Stimulated activated CD8-positive, alpha-beta memory T cell treated with anti-CD3 and anti-CD28 coated beads, Interleukin-15, amount 100 ng/mL, for 4 hours (primary cell): ENCODE measurements around the gene TMC6.
"Not testable (repeated sequence)": the region's sequence is repeated elsewhere in the genome, so short reads cannot be mapped to it uniquely, and the experiment has no call there.

ENCODE experiments used
- DNase-seq, 2 donors: peaks; one replicate each; pipeline ENCODE4 v3.0.0-alpha.2; 2020; ENCODE audit warnings: low read depth in 2 of 2

TMC6 gene

DNA sequence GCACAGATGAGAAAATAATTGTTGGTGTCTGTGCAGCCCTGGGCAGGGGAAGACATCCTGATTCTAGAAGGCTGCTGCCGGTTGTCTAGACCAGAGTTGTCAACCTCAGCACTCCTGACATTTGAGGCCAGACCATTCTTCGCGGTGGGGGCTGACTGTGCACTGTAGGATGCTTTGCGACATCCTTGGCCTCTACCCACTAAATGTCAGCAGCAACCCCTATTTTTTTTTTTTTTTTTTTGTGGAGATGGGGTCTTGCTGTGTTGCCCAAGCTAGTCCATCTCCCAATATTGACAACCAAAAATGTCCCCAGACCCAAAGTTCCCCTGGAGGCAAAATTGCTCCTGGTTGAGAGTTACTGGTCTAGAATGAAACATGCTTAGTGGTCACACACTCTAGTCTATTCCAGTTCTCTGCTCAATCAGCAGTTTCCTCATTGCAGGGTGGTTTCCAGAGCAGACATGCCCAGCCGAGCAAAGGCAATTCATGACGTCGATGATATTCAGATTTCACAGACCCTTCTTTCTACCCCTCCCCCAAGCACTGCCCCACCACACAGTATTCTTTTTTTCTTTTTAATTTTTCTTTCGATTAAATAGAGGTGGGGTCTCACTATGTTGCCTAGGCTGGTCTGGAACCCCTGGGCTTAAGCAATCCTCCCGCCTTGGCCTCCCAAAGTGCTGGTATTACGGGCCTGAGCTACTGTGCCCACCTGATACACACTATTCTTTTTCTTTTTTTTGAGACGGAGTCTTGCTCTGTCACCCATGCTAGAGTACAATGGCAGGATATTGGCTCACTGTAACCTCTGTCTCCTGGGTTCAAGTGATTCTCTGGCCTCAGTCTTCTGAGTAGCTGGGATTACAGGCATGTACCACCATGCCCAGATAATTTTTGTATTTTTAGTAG is 26.6 kb upstream of the TMC6 start:
- DNase-seq, result no peak

GRCh38 chr17:78151514-78152008 is 23.0 kb upstream of the TMC6 start:
- DNase-seq, result no peak

DNA sequence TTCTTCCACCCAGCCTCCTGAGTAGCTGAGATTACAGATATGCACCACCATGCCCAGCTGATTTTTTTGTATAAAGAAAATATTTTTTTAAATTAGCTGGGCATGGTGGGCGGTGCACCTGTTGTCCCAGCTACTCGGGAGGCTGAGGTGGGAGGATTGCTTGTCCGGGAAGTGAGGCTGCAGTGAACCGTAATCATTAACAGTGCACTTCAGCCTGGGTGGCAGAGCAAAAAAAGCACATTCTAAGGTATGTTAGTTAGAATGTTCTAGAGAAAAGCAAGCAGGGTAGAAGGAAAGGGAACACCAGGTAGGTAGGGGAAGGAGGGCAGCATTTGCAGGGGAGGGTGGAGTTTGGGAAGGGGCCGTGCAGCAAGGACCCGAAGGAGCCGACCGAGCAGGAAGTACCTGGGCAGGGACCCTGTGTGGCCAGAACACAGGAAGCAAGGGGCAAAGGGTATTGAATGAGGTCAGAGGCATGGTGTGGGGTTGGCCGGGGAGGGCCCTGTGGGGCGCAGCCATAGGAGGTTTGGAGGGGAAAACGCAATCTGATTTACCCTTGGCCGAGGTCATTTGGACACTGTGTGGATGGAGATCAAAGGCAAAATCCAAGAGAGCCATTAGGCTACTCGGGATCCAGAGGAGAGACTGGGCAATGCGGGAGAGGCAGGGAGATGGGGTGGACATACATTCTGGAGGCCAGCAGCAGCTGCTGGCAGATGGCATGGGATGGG is 19.9 kb upstream of the TMC6 start:
- DNase-seq, result no peak

- no peak for DNase-seq
Measured at GRCh38 chr17:78147315-78147998, 18.9 kb upstream of the TMC6 start.

DNA sequence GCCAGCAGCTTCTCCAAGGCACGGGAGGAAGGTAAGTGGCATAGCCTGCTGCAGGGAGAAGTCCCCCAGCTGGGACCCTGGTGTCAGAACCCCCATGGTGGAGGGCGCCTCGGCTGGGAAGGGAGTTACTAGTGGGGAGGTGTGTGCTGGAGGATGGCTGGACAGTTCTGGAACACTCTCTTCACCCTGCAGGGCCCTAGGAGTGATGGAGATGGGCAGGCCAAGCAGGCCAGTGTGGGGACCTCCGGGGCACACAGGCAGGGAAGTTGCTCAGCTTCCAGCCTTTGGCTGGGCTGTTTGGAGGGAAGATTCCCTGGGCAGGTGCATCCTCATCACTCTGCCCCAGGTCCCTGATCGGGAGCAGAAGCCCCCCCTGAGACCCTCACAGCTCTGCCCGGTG is 18.3 kb upstream of the TMC6 start:
- no peak for DNase-seq

DNA sequence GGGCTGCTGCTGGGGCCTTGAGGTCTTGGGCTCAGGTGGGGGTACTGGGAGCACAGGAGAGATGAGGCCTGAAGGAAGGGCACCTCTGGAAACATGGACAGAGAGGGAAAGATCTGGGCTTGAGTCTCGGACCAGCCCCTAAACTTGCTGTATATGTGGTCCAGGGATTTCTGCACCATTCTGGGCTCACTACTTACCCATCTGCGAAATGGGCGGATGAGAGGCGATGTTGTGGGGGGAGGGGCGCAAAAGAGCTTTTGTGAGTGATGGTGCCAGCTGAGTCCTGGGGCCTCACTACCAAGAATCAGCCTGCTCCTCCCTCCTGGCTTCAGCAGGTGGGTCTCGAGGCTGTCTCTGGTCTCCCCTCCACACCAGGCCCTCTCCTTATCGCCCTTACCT is 17.9 kb upstream of the TMC6 start:
- DNase-seq, result no peak

DNA sequence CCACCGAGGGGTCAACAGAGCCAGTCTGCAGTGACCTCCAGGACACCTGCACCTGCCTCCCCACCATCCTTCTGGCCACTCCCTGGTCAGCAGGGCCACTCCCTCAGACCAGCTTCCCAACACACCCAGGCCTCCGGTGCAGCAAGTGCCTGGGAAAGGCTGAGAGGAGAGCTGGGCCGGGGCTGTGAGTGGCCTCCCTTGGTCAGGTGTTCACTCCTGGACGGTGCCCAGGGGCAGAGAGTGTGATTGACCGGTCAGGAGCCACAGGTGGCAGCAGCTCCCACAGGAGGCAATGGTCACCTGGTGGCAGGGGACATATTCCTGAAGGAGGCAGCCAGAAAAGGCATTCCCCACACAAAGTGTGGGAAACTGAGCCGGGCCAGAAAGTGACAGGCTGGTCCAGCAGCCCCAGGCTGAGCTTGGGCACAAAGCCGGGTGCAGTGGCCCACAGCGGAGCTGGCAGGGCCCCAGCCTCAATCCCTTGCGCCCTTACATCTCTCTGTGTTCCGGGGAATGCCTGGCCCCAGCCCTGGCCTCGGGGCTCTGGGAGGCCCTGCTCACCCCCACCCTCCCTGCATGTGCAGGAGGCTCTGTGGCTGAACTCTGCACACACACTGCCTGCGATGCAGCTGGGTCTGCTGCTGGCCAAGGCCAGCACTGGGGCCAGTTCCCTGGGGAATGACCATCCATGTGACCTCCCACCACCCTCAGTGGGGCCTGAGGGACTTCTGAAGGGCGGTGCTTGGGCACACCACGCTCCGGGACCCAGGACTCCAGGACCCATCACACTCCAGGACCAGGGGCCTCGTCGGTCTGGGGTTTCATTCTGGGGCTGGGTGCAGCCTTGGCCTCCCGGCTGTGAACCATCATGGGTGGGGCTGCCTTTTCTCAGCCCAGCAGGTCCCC is 16.4 kb upstream of the TMC6 start:
- DNase-seq, result no peak

GRCh38 chr17:78144147-78144719 is 15.7 kb upstream of the TMC6 start:
- no peak for DNase-seq

DNA sequence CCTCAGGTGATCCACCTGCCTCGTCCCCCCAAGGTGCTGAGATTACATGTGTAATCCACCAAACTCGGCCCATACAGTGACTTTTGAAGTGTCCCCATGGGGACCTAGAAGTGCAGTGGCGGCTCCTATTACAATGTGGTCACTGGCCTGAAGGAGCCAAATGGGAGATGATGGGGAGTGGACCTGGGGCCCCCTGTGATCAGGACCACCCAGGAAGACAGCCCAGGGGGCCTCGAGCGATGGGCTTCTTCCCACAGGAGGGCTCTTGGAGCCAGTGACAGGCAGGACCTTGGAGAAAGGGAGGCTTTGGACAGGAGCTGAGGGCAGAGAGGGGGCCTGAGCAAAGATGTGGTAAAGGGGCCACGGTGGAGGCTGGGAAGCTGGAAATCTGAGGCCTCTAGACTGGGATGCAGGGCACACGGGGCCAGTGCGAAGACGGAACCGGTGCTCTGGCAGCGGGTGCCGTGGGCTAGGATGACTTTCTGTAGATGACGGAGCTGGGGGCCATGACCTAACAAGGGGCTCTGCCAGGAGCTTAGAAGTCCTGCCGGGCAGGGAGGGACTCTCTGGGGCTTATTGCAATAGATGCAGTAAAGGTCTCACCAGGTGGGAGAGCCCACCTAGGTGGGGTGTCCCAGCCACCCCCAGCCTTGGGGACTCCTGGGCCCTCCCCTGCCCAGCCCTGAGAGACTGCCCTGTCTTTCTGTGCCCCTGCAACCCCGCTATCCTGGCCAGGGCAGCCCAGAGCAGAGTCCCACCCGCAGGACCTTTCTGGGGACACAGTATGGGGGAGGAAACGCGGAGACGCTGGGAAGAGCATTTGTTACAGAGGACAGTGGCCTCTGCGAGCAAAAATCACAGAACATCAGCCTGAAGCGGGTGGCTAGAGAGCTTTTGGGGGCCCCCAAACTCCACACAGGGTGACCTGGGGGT is 14.9 kb upstream of the TMC6 start:
- no peak for DNase-seq

DNA sequence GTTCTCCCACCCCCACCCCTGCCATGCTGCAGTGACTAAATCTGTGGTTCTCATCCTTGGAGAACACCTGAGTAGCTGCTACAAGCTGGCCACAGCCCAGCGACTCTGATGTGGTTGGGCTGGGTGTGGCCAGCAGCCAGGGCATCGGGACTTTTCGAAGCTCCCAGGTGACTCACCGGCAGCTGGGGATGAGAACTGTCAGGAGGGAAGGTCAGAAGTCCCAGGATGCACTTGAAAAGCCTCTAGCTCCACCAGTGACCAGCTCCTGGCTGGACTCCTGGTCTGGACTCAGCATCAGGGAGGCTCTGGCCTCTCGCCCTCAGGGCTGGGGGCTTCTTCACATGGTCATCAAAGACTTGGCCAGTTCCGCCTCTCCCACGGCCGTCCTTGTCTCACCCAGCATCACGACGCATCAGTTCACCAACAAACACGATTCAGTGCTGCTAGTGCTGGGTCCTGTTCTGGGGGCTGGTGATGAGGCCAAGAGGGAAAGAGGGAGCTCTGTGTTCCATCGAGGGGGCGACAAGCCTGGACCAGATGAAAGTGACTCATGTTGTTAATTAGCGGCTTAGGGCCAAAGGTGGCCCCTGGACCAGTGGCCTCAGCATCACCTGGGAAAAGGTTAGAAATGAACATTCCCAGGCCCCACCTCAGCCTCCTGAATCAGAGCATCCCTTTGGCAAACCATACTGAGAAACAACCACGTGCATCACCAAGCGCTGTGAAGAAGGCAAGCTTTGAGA is 13.7 kb upstream of the TMC6 start:
- DNase-seq, result no peak

GRCh38 chr17:78141437-78142118 is 13.0 kb upstream of the TMC6 start:
- DNase-seq, result no peak

DNA sequence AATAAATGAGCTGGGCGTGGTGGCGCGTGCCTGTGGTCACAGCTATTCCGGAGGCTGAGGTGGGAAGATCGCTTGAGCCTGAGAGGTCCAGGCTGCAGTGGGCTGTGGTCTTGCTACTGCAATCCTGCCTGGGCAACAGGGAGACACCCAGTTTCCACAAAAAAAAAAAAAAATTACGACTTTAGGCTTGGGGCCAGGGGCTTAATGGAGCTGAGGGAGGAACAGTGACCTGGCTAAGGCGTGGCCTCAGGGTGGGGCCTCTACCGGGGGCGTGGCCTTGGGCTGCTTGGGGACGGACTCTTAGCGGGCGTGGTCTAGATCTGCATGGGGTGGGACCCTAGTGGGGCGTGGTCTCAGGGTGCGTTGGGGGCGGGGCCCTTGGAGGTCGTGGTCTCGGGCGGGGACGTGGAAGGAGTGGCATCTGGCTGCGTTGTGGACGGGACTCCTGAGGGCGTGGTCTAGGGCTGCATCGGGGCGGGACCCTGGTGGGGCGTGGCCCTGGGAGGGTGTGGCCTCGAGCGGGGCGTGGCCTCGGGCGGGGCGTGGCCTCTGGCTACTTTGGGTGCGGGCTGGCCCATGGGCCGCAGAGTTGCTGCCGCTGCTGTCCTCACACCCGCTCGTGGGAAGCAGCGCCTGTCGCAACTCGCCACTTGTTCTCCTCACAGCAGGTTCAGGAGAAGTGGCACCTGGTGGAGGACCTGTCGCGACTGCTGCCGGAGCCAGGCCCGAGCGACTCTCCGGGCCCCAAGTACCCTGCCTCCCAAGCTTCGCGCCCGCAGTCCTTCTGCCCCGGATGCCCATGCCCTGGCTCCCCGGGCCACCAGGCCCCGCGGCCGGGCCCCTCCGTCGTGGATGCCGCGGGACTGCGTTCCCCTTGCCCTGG is 11.9 kb upstream of the TMC6 start:
- peak; percentile 74 to 87 for DNase-seq

DNA sequence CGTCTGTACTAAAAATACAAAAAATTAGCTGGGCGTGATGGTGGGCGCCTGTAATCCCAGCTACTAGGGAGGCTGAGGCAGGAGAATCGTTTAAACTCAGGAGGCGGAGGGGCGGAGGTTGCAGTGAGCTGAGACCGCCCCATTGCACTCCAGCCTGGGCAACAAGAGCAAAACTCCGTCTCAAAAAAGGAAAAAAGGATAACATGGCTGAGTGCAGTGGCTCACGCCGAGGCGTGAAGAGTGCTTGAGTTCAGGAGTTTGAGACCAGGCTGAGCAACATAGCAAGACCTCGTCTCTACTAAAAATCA is 11.3 kb upstream of the TMC6 start:
- not testable (repeated sequence) for DNase-seq

DNA sequence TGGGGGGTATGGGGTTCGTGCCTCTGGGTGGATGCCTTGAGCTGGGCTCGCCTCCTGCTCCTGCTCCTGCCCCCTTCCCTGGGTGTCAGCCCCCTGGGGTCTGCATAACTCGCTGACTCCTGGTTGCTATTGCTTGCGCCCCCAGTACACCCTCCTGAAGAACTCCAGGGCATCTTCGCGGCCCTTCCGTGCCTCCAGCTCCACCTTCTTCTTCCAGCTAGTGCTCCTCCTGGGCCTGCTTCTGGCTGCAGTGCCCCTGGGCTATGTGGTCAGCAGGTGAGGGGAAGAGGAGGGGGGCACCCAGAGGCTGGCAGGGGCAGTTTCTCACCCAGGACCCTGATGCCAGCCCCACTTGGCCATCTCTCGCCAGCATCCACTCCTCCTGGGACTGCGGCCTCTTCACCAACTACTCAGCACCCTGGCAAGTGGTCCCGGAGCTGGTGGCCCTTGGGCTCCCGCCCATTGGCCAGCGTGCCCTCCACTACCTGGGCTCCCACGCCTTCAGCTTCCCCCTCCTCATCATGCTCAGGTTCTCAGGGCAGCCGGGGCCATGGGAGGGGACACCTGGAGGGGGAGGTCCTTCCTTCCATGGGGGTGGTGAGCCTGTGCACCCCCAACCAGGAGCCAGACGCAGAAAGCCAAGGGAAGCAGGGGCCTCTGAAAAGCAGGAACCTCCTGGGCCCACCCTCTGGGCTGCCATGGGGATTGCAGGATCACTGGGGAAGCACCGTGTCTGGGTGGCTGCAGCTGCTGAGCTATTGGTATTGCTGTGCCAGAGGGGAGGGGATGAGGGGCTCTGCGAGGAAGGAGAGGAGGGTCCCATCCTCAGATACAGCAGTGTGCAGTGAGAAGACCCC is 9.9 kb upstream of the TMC6 start:
- no peak for DNase-seq

- no peak for DNase-seq
Measured at GRCh38 chr17:78137392-78138203, 9.0 kb upstream of the TMC6 start.
